HFF-Myc (cell line): ENCODE measurements around the gene CENPM.
A peak's percentile ranks its signal among the peaks of the same experiment; 100 is the strongest.

Experiments used
- DNase-seq: peaks from one replicate; pipeline ENCODE4 v3.0.0-alpha.2; 2011; ENCODE audit warnings: low read depth; ENCODE audit errors: extremely low read depth
- H3K4me3 ChIP-seq: replicated peaks from 2 replicates; pipeline ENCODE4 v1.5.1; 2011; ENCODE audit warnings: low read depth, mild to moderate bottlenecking, control low read depth, low read length
- CTCF ChIP-seq: IDR thresholded peaks from 2 replicates; pipeline ENCODE4 v1.5.1; 2012; ENCODE audit warnings: mild to moderate bottlenecking, low read depth, low read length, control low read depth; ENCODE audit errors: missing control alignments

Gene CENPM

GRCh38 chr22:41925783-41926460 is 21.0 kb downstream of the CENPM start:
- DNase-seq, result no peak
- H3K4me3 ChIP-seq, result no peak overlapping the region
- TF ChIP-seq CTCF, result peak; percentile 54

GRCh38 chr22:41923595-41924276 is 23.2 kb downstream of the CENPM start:
- DNase-seq, result no peak
- no peak for TF ChIP-seq CTCF
- no peak overlapping the region for H3K4me3 ChIP-seq

GRCh38 chr22:41922940-41923594 is 23.9 kb downstream of the CENPM start:
- no peak overlapping the region for H3K4me3 ChIP-seq

GRCh38 chr22:41922328-41922727 is 24.6 kb downstream of the CENPM start:
- no peak for TF ChIP-seq CTCF
- H3K4me3 ChIP-seq, result no peak overlapping the region
- DNase-seq, result no peak

More at GRCh38 chr22:41922940-41923594, 23.9 kb downstream of the CENPM start:
- DNase-seq, result no peak
- no peak for TF ChIP-seq CTCF

GRCh38 chr22:41920271-41920976 is 26.5 kb downstream of the CENPM start:
- no peak overlapping the region for H3K4me3 ChIP-seq
- DNase-seq, result no peak
- TF ChIP-seq CTCF, result no peak

GRCh38 chr22:41919357-41920224 is 27.4 kb downstream of the CENPM start:
- no peak for TF ChIP-seq CTCF
- DNase-seq, result no peak
- H3K4me3 ChIP-seq, result peak overlapping the region; percentile 31
